NCI-H187 treated with DMSO at 0.1 percent for 48 hours (cell line): Measurements from ENCODE around the gene MRAP.
"Not testable (repeated sequence)": the region's sequence is repeated elsewhere in the genome, so short reads cannot be mapped to it uniquely, and the experiment has no call there.

Source experiments
- DNase-seq: peaks from one replicate; lab custom pipeline; 2025; lab: John Stamatoyannopoulos, UW

MRAP gene

DNA sequence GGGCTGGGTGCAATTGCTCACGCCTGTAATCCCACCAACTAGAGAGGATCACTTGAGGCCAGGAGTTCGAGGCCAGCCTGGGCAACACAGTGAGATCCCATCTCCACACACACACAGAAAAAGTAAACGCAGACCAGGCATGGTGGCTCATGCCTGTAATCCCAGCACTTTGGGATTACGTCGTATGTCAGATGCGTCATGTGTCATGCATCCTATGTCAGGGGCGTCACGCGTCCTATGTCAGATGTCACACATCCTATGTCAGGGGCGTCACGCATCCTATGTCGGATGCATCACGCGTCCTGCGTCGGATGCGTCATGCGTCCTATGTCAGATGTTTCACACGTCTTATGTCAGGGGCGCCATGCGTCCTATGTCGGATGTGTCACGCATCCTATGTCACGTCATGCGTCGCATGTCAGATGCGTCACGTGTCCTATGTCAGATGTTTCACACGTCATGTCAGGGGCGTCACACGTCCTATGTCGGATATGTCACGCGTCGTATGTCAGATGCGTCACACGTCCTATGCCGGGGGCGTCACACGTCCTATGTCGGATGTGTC, 1.5 kb downstream of the MRAP start:
- no peak for DNase-seq

DNA sequence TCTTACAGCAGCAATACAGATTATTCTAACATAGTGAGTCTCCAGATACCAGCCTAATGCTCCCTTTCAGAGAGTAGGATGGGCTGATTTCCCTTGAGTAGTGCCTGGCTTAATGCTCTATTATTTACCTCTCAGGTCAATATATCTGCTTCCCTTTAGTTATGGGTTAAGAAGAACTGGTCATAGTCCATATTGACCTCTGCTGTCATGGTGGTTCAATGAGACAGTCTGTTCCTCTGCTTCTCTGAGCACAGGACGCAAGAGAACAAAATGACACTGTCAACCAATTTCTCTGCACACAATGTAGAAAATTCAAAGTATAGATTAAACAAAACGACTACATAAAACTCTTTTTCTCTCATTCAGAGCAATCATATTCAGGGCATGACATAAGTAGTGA, 2.9 kb downstream of the MRAP start:
- DNase-seq = no peak

DNA sequence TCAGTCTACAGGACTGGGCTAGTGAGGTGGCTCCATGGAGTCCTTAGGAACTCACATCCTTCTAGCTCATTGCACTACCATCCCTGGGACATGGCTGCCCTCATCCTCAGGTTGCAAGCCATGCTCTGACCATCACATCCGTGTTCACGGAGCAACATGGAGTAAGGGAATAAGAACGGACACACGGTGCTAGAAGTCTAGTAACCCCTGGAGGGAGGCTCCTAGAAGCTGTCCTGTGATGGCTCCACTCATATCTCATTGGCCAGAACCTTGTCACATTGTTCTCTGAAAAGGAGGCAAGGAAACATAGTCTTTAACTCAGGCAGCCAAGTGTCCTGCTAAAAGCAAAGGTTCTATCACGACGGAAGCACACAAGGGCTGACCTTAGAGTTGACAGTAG, 3.9 kb downstream of the MRAP start:
- DNase-seq = no peak

DNA sequence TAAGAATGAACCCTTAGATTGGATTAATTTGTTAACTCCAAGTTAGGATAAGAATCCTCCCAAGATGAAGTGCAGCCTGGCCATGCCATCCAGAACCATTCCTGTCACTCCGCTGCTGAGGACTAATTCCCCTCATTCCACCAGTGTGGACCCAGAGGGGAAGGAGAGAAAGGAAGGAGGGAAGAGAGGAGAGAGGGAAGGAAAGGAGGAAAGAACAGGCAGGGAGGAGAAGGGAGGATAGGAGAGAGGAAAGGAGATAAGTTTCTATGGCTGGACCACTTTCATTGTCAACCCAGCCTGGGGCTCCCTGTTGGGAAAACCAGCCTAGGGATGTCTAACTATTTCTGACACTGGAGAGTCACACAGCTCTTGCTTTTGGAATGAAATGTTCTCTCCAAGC, 4.7 kb downstream of the MRAP start:
- DNase-seq = no peak

DNA sequence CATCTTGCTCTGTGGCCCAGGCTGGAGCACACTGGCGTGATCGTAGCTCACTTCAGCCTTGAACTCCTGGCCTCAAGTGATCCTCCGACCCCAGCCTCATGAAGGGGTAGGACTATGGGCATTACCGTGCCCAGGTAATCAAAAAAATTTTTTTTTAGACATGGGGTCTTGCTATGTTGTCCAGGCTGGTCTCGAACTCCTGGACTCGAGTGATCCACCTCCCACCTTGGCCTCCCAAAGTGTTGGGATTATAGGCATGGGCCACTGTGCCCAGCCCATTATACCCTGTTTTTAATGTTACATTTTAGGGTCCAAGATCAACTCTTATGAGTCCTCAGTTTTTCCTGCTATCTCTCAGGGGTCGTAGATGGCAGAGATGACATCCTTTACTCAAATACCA, 6.3 kb downstream of the MRAP start:
- DNase-seq = no peak

DNA sequence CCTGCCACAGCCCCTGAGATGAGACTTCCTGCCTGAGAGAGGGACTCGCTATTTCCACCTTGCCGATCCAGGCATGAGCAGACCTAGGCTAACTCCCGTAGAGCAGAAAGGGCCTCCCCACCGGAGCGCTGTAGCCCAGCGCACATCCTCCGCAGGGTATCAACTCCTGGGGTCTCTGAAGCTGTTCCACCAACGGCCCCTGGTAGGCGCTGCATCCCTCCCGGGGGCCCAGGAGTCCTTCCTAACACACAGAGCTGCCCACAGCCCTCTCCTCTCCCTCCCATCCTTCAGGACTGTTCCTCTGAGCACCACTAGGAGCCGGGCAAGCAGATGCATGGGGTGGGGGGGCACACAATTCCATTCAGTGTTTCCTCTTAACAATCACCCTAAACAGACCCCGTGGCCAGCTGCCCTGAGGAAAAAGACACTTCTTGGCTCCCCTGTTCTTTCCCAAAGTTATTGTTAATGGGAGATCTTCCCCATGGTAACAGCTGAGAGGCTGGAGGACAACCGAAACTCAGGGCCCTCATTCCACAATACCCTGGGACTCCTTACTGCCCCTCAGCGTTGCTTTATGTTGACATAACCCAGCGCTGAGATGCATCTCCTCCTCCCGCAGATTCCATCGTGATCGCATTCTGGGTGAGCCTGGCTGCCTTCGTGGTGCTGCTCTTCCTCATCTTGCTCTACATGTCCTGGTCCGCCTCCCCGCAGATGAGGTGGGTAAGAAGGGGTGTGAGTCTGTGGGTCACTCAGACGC, 7.5 kb downstream of the MRAP start:
- no peak for DNase-seq

DNA sequence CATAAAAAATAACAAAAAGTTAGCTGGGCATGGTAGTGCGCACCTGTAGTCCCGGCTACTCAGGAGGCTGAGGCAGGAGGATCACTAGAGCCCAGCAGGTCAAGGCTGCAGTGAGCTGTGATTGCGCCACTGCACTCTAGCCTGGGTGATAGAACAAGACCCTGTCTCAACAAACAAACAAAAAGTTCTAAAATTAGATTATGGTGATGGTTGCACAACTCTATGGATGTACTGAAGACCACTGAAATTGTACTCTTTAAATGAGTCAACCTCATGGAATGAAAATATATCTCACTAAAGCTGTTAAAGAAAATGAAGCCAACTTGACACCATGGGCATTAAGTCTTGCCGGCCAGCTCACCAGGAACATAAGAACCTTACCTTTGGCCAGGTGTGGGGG, 9.1 kb downstream of the MRAP start:
- DNase-seq = no peak

DNA sequence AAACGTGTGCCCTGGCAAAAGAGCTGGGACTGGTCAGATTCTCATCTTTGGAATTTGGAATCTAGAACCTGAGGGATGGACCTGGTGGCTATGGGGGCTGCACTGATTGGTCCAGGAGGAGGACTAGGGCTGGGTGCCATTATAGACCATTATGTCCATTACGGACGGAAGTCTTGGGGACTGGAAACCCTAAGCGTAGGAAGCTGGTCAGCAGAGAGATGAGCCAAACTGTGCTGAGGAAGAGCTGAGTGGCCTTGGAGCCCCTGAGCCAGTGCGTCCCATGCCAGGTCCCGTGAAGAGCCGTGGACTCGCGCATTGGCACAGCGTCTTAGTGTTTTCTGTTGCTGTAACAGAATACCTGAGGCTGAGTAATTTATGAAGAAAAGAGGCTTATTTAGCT, 10.0 kb downstream of the MRAP start:
- no peak for DNase-seq

DNA sequence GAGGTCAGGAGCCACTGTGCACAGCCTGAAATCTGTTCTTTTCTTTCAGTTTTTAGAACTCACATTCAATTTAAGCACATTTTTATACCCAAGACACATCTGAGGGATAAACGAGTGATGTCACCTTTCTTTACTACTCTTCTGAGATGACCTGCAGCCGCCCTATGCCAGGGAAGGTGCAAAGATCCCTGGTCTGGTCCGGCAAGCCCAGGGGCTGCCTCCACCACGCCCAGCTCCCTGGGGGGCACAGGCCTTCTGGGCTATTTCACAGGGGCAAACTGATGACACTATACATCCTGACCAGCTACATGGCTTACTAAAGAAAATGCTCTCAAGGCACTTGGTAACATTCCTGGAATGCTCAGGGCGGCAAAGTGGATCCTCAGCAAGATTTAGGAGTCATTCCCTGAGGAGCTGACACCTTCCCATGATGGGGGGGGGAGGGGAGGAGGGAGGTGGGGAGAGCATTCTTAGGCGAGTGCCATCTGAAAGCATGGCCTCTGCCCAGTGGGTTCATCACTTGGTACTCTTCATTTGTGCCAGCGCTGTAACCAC, 11.3 kb downstream of the MRAP start:
- no peak for DNase-seq

DNA sequence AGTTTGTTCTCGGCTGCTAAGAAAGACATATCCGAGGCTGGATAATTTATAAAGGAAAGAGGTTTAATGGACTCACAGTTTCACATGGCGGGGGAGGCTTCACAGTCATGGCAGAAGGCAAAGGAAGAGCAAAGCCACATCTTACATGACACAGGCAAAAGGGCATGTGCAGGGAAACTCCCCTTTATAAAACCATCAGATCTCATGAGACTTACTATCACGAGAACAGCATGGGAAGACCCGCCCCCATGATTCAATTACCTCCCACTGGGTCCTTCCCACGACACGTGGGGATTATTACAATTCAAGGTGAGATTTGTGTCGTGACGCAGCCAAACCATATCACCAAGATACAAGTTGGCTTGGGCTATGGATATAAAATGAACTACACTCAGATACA, 12.3 kb downstream of the MRAP start:
- not testable (repeated sequence) for DNase-seq

DNA sequence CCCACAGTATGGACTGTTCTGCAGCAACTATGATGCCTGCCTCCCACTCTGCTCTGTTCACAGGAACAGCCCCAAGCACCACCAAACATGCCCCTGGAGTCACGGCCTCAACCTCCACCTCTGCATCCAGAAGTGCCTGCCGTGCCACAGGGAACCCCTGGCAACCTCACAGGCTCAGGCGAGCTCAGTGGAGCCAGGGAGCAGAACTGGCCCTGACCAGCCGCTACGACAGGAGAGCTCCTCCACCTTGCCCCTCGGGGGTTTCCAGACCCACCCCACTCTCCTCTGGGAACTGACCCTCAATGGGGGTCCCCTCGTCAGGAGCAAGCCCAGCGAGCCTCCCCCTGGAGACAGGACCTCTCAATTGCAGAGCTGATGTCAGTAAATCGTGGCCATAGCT, 13.0 kb downstream of the MRAP start:
- no peak for DNase-seq

DNA sequence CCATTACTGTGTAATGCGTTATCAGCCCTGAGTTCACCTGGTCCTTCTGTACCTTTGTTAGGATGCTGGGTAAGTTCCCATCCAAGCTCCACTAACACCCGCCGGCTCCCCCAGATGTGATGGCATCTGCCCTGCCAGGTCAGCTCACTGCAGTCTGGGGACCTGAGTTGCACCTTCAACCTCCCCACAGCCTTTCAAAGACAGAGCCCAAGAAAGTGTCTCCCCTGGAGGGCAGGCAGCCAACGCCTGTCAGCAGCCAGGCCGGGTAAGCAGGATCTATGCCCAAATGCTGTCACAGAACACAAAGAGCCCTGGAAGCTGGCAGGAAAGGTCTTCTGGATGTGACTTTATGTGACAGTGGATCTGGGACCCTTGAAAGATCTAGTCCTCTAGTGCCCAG, 13.7 kb downstream of the MRAP start:
- DNase-seq = no peak

DNA sequence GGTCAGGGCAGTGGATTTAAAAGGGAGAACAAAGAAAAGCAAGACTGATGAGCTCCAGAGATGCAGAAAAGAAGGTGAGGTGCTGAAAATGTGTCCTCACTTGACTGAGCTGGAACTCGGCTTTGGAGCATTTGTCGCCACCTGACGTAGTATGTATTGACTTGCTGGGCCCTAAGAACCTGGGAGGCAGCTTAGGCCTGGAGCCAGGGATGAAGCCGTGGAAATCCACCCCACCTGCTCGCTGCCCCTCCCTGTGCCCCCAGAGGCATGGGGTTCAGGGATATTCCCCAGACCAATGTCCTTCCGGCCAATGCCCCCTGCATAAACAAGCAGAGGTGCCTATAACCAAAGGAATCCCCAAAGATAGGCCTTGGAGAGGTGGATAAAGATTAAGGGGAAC, 14.3 kb downstream of the MRAP start:
- no peak for DNase-seq

DNA sequence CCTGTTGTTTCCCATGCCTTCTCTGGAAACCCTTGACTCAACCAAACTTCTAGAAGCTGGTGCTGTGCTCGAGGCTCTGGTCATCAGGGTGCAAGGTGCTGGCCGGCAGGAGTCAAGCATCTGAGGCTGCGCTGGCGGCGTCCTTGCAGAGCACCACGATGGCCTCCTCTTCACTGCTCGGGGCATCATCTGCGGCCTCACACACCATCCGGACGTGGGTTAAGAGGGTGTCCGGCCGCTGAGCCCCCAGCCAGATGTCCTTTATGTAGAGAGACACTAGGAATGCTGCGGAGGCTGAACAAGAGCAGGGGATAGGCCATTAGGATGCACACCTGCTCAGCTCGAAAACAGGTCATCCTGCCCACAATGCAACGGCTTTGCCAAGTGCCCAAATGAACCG, 16.2 kb downstream of the MRAP start:
- no peak for DNase-seq

DNA sequence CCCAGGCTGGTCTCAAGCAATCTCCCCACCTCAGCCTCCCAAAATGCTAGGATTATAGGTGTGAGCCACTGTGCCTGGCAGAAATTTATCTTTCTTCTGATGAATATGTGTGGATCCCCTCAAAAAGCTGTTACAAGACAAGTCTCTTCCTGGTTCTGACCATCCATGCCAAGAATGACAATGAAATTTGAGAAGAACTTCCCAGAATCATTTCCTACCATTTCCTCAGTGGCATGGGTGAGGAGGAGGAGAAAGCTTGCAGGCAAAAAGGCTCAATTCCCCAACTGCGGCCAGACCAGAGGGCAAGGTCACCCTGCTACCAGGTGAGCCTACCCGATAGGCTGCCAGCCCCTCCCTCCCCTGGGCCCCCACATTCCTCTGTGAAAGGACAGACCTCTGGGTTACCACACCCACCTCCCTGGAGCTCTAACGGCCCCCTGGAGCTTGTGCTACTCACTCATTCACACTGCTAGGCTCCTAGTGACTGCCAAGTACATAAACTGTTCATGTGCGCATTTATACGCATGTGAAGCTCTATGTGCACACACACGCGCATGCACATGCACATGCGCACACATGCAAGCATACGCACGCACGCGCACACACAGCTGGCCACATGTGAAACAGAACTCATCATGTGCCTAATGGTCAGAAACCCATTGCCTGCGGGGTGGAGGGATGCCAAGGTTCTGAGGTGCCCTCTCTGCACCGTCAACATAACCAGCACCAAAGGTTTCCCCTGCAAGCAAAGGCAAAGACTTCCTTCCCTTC, 17.0 kb downstream of the MRAP start:
- no peak for DNase-seq

DNA sequence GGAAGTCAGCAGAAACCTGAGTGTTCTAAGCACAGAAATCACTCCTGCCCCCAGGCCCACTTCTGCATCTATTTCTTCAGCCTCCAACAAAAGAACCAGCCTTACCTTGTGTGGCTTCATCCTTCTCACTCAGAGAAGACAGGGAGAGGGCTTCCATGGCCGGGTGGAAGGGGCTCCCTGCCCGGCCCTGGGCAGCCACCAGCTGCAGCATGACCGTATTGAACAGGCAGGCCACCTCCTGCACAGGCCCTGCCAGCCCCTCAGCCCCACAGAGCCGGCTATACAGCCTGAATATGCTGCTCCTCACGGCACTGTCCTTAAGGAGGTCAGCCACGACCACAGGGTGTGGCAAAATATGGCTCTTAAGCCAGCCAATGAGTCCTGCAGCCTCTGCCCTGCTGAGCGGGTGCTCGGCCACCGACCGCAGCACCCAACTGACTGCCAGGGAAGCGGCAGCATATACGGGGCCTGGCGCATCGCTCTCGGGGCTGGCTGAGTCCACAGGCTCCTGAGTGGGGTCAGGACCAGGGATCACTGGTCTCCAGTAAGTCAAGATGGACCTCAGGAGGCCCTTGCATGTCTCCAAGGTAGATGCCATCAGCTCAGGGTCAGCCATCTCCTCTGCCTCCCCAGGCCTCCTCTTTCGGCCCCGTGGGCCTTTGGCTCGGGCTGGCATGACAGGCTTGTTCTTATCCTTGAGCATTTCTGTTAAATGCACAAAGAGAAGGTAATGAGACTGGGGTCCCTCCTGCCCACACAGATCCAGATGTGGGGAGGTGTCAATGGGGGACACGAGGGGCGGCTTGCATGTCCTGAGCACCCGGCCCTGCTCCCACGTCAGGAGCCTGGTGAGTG, 17.9 kb downstream of the MRAP start:
- DNase-seq = no peak

DNA sequence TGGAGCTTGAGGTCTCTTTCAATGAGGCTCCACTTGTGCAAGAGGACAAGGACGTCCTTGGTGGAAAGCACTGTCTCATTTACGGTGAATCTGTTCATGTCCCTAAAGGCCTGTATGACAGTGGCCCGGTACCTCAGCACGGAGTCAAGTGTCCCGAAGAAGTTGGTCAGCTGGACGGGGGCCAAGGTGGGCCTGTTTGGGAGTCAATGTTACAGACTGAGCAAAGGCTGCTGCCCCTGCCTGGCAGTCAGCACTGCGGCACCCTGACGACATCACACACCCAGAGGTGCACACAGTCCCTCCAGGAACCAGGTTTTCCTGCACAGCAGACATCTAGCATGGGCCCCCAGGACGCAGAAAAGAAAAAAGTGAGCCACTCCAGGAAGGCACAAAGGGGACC, 19.1 kb downstream of the MRAP start:
- DNase-seq = no peak

DNA sequence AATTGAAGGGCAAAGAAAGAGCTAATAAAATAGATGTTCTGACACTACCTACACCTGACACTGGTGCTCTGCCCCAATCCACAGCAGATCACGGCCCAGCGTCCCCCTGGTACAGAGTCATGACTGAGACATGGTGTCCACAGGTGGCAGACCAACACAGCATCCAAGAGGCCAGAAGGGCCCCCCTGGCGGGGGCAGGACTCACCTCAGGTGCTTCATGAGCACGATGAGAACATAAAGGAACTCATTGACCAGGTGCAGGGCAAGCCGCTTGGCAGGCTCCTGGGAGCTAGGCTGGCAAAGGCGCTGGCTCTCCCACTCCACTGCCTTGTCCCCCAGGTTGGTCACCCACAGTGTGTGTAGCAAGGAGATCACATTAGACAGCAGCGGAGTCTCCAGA, 20.4 kb downstream of the MRAP start:
- DNase-seq = no peak

DNA sequence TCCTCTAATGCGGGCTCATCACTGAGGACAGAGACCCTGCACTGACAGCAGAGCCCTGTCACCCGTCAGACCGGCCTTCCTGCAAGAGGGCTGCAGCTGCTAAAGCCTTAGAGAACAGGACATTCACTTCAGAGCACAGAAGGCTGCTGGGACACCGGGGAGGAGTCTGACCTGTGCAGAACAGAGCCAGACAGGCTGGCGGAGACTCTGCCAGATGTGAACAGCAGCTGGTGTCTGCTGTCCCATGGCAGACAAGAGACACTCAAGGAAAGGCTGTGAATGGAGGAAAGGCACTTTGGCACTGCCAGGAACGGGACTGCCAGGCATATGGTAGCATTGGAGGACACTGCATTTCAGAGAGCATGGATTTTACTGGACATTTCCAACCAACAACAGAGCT, 21.4 kb downstream of the MRAP start:
- DNase-seq = no peak

DNA sequence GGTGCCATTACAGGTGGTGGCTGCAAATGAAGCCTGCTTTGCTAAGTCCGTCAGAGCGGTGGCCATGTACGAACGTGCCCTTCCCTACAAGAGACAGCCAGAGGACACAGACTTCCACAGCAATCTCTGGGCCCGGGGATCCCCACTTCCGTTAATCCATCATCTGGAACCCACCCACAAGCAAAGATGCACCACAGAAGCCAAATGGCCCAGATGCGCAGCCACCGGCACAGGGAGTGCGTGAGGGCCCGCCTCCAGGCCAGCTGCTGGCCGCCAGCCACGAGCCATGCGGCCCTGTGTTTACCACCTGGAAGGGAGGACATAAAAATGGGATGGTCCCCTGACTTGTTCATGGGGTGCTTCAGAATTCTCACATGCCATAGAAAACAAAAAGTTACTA, 22.1 kb downstream of the MRAP start:
- DNase-seq = no peak

DNA sequence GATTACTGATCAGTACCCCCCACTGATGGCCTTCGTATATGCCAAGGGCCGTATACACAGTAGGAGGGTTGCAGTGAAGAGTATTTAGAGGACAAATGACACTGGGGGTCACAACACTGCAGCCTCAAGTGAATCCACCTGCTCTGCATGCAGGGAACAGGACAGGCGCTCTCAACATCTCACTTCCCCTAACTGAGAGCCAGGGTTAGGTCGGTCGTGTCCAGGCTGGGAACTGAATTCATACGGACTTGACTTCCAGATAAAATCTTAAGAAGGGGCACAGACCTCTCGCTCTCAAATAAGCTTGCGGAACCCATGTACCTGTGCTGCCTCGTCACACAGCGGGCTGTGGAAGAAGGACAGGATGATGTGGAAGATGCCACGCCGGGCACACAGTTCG, 22.8 kb downstream of the MRAP start:
- no peak for DNase-seq

DNA sequence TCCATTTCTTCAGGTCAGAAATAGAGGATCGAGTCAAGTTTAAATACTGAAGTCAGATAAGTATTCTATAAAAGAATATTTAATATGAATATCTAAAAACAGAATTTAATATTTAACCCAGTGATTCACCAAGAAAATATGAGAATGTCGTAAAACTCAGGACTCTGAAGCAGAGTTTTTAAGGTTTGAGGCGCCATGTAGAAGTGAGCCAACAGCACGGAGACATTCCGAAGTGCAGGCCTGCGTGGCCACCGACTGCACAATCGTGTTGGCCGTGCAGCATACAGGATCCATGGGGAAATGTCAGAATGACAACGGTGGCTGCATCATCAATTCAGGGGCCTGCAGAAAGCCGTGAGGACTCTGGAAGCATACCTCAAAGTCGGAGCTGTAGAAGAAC, 23.4 kb downstream of the MRAP start:
- DNase-seq = no peak
